Prostate gland (tissue), 2 donors: ENCODE data around the gene PIGQ. TPM values are rescaled to one million over a fixed set of nuclear protein-coding genes. Genes with fewer than 3 reads are reported as not detected.

Source experiments
- DNase-seq: peaks from one replicate; pipeline ENCODE4 v3.0.0-alpha.2; 2019; ENCODE audit warnings: low spot score
- H3K27ac ChIP-seq, 2 donors: fragments of 200-600 bp; sonication (generic); 2 replicates each; pipeline ENCODE4 v1.5.1; 2017 to 2019
- H3K27me3 ChIP-seq: fragments of 200-600 bp; sonication (generic); replicated peaks from 2 replicates; pipeline ENCODE4 v1.5.1; 2019; ENCODE audit not compliant: insufficient read depth
- H3K36me3 ChIP-seq, 2 donors: fragments of 200-600 bp; sonication (generic); 1 replicate in 1 of 2; 2 replicates in 1 of 2; pipeline versions ENCODE4 v1.5.1 to v1.8.1; 2017 to 2019
- H3K4me1 ChIP-seq: fragments of 200-600 bp; sonication (generic); replicated peaks from 2 replicates; pipeline ENCODE4 v1.5.1; 2019
- H3K4me3 ChIP-seq, 2 donors: fragments of 200-600 bp; sonication (generic); 2 replicates each; pipeline ENCODE4 v1.5.1; 2017 to 2019
- H3K9me3 ChIP-seq: fragments of 200-600 bp; sonication (generic); 2 replicates; pipeline ENCODE4 v1.5.1; 2017
- POLR2A ChIP-seq: fragments of 450-650 bp; IDR thresholded peaks from one replicate; pipeline ENCODE4 v1.6.1; 2016; ENCODE audit warnings: antibody characterized with exemption, mild to moderate bottlenecking
- POLR2AphosphoS5 ChIP-seq: sonication (generic); formaldehyde crosslinking; IDR thresholded peaks from one replicate; pipeline ENCODE4 v1.6.1; 2017; ENCODE audit warnings: antibody characterized with exemption
- WGBS: methylation state at CpG from one replicate; pipeline ENCODE4 v1.1.5; 2018; 5-methylcytosine and 5-hydroxymethylcytosine counted together
- intact Hi-C: fragments of 100-400 bp; cut with DNase I; formaldehyde crosslinking; loops from one replicate; pipeline ENCODE4 v1.14.2; 2022
- total RNA-seq, 2 donors: library from RNA; depleted of rRNA; stranded (reverse); fragments of >200 nt; gene quantifications; one replicate each; pipeline ENCODE4 v1.1.0, GENCODE V29; 2016
- TF ChIP-seq, protein P1 (sequence below), 4 experiments: fragments of 200-600 bp in 2 of 4; fragments of 450-650 bp in 2 of 4; sonication (generic) in 2 of 4; IDR thresholded peaks; 1 replicate in 3 of 4; 2 replicates in 1 of 4; pipeline ENCODE4 v1.5.1; 2016 to 2019; ENCODE audit warnings: antibody characterized with exemption in 4 of 4, mild to moderate bottlenecking in 2 of 4, moderate library complexity in 2 of 4

The PIGQ gene
- total RNA-seq, 2 donors from 2014 or later: 70.1 to 85.8 TPM

DNA sequence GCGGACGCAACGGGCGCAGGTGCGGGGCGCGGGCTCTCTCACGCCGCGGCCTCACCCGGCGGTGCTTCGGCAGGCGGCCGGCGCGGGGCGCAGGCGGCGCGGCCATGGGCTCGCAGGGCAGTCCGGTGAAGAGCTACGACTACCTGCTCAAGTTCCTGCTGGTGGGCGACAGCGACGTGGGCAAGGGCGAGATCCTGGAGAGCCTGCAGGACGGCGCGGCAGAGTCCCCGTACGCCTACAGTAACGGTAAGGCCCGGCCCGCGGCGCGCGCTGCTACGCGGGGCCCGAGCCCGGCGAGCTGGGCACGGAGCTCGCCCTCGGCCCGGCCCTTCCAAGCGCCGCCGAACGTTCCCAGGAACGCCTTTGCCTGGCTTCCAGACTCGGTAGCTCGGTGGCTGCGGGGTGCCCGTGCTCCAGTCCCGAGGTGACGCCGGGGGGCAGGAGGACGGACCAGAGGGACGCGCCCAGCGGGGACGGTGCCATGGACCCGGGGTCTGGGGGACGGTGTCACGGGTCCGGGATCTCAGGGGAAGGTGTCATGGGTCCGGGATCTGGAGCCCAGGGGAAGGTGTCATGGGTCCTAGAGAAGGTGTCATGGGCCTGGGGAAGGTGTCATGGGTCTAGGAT lies 20.5 kb downstream of the PIGQ start:
- DNase-seq: no peak
- WGBS: 1% methylated on average over 38 of the region's 71 CpGs
- H3K36me3 ChIP-seq: no peaks in the 10 kb centered on the region
- no peaks in the 10 kb centered on the region for H3K27me3 ChIP-seq
- H3K27ac ChIP-seq: peak overlapping the region; percentile 87 to 89
- peak; percentile 57 for TF ChIP-seq POLR2A
- no peak for TF ChIP-seq POLR2AphosphoS5
- TF ChIP-seq, protein P1, sequence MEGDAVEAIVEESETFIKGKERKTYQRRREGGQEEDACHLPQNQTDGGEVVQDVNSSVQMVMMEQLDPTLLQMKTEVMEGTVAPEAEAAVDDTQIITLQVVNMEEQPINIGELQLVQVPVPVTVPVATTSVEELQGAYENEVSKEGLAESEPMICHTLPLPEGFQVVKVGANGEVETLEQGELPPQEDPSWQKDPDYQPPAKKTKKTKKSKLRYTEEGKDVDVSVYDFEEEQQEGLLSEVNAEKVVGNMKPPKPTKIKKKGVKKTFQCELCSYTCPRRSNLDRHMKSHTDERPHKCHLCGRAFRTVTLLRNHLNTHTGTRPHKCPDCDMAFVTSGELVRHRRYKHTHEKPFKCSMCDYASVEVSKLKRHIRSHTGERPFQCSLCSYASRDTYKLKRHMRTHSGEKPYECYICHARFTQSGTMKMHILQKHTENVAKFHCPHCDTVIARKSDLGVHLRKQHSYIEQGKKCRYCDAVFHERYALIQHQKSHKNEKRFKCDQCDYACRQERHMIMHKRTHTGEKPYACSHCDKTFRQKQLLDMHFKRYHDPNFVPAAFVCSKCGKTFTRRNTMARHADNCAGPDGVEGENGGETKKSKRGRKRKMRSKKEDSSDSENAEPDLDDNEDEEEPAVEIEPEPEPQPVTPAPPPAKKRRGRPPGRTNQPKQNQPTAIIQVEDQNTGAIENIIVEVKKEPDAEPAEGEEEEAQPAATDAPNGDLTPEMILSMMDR (IDR thresholded peaks at IDR 0.05): no peak
- H3K4me3 ChIP-seq: peak overlapping the region; percentile 70 to 87
- H3K9me3 ChIP-seq: no peaks in the 10 kb centered on the region
- intact Hi-C loops: no loop called here
- H3K4me1 ChIP-seq: peaks cover 16% of the 10 kb centered on the region

DNA sequence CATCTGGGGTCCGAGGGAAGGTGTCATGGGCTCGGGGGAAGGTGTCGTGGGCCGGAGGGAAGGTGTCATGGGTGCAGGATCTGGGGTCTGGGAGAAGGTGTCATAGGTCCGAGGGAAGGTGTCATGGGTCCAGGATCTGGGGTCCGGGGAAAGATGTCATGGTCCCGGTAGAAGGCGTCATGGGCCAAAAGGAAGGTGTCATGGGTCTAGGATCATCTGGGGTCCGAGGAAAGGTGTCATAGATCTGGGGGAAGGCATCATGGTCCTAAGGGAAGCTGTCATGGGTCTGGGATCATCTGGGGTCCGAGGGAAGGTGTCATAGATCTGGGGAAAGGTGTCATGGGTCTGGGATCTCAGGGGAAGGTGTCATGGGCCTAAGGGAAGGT lies 21.0 kb downstream of the PIGQ start:
- Histone ChIP-seq H3K4me3 (peak overlapping the region; percentile 70 to 87), H3K4me1 (peaks cover 16% of the 10 kb centered on the region), H3K9me3 (no peaks in the 10 kb centered on the region), H3K27ac (peak overlapping the region; percentile 87 to 89), H3K36me3 (no peaks in the 10 kb centered on the region), H3K27me3 (no peaks in the 10 kb centered on the region)
- no peak for TF ChIP-seq POLR2AphosphoS5
- no peak for TF ChIP-seq POLR2A
- TF ChIP-seq, protein P1 (IDR thresholded peaks at IDR 0.05): no peak
- intact Hi-C loops: no loop called here
- no peak for DNase-seq
- 36% methylated on average over 10 of the region's 10 CpGs for WGBS

DNA sequence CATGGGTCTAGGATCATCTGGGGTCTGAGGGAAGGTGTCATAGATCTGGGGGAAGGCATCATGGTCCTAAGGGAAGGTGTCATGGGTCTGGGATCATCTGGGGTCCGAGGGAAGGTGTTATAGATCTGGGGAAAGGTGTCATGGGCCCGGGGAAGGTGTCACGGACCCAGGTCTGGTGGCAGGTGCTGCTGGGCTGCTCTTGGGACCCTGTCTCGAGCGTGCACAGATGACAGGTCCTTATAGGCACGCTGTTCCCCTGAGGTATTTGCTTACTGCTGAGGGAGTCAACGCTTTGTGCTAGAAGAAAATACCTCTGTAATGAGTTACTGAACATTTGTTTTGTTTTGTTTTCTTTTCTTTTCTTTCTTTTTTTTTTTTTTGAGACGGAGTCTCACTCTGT lies 21.5 kb downstream of the PIGQ start:
- no peak for DNase-seq
- Histone ChIP-seq H3K27me3 (no peaks in the 10 kb centered on the region), H3K4me3 (peak overlapping the region; percentile 70 to 87), H3K36me3 (peaks cover 0 to under 1% of the 10 kb centered on the region in 2 donors), H3K9me3 (no peaks in the 10 kb centered on the region), H3K27ac (peak overlapping the region; percentile 87 to 89), H3K4me1 (peaks cover 16% of the 10 kb centered on the region)
- intact Hi-C loops: no loop called here
- 52% methylated on average over 8 of the region's 8 CpGs for WGBS
- TF ChIP-seq, protein P1 (IDR thresholded peaks at IDR 0.05): no peak
- TF ChIP-seq POLR2A (no peak), POLR2AphosphoS5 (no peak)

DNA sequence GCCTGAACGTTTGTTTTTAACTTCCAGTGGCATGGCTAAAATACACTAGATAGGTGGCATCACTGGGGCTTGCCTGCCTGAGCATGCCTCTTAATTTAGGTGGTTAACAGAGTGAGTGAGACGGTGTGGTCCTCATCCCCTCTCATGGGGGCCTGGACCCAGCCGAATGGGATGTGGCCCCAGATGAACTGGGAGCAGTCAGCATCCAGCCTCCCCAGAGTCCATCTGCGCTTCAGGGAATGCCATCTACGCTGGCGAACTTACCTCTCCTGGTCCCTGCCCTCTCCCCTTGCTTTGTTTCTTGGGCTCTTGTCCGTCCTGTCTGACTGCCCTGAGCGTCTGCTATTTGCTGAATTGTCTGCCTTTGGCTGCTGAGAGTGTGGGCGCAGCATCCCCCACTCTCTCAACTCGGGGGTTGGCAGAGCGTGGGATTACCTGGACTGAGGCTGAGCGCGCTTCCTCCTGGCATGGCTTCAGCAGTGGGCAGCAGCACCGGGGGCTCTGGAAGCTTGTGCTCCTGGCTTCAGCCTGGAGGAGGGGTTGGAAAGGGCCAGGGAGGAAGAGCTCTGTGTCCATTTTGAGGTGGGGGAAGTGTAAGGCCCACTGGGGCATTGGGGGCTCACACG lies 22.2 kb downstream of the PIGQ start:
- intact Hi-C loops: no loop called here
- WGBS: 37% methylated on average over 15 of the region's 15 CpGs
- peaks cover 0 to 4% of the 10 kb centered on the region in 2 donors for H3K36me3 ChIP-seq

More for the DNA sequence above, 22.2 kb downstream of the PIGQ start:
- TF ChIP-seq POLR2A (no peak), POLR2AphosphoS5 (no peak)
- TF ChIP-seq, protein P1 (IDR thresholded peaks at IDR 0.05): no peak
- no peak for DNase-seq
- H3K27me3 ChIP-seq: no peaks in the 10 kb centered on the region
- peak overlapping the region; percentile 87 to 89 for H3K27ac ChIP-seq
- no peaks in the 10 kb centered on the region for H3K9me3 ChIP-seq
- peaks cover 16% of the 10 kb centered on the region for H3K4me1 ChIP-seq
- peak overlapping the region in 1 of 2 donors; percentile 14 for H3K4me3 ChIP-seq
